Measurements from ENCODE around the gene CNKSR3.

CNKSR3 gene

GRCh38 chr6:154478021-154478700 lies 32.3 kb downstream of the CNKSR3 start:
- Histone ChIP-seq H3K9me3 (ENCODE audit: insufficient read depth, low read length, severe bottlenecking) (no peaks in the 10 kb centered on the region), H3K4me2 (ENCODE audit: insufficient read depth, low read length) (no peak overlapping the region), H3K27me3 (ENCODE audit: insufficient read depth, low read length, poor library complexity) (no peaks in the 10 kb centered on the region), H3K27ac (ENCODE audit: low read length) (no peak overlapping the region), H3K79me2 (ENCODE audit: insufficient read depth, low read length) (no peaks in the 10 kb centered on the region), H4K20me1 (ENCODE audit: insufficient read depth, low read length) (no peaks in the 10 kb centered on the region), H2AFZ (ENCODE audit: low read depth, low read length) (no peak overlapping the region), H3K4me3 (ENCODE audit: low read depth in 1 of 2, low read length in 2 of 2) (no peak overlapping the region), H3K4me1 (ENCODE audit: insufficient read depth, low read length) (no peaks in the 10 kb centered on the region), H3K36me3 (ENCODE audit: insufficient read depth, low read length) (no peaks in the 10 kb centered on the region), H3K9ac (ENCODE audit: low read depth, low read length) (no peak overlapping the region)
- ATAC-seq (ENCODE audit: insufficient read depth, low read depth): no peak
- DNase-seq: no peak
- TF ChIP-seq CTCF (IDR thresholded peaks at IDR 0.05; ENCODE audit: borderline replicate concordance, extremely low read depth, low read length, poor library complexity, severe bottlenecking) (no peak), EZH2 (IDR thresholded peaks at IDR 0.05; ENCODE audit: borderline replicate concordance, low read depth, low read length, severe bottlenecking) (no peak)

GRCh38 chr6:154476494-154476893 lies 34.0 kb downstream of the CNKSR3 start:
- no peak overlapping the region for H3K27ac ChIP-seq (ENCODE audit: low read length)
- H3K79me2 ChIP-seq (ENCODE audit: insufficient read depth, low read length): no peaks in the 10 kb centered on the region
- H3K36me3 ChIP-seq (ENCODE audit: insufficient read depth, low read length): no peaks in the 10 kb centered on the region
- H3K4me2 ChIP-seq (ENCODE audit: insufficient read depth, low read length): no peak overlapping the region
- DNase-seq: no peak
- TF ChIP-seq CTCF (IDR thresholded peaks at IDR 0.05; ENCODE audit: borderline replicate concordance, extremely low read depth, low read length, poor library complexity, severe bottlenecking) (no peak), EZH2 (IDR thresholded peaks at IDR 0.05; ENCODE audit: borderline replicate concordance, low read depth, low read length, severe bottlenecking) (no peak)
- H3K9ac ChIP-seq (ENCODE audit: low read depth, low read length): no peak overlapping the region
- no peak overlapping the region for H3K4me3 ChIP-seq (ENCODE audit: low read depth in 1 of 2, low read length in 2 of 2)
- no peak overlapping the region for H2AFZ ChIP-seq (ENCODE audit: low read depth, low read length)
- no peak for ATAC-seq (ENCODE audit: insufficient read depth, low read depth)
- no peaks in the 10 kb centered on the region for H3K4me1 ChIP-seq (ENCODE audit: insufficient read depth, low read length)
- no peaks in the 10 kb centered on the region for H3K9me3 ChIP-seq (ENCODE audit: insufficient read depth, low read length, severe bottlenecking)
- H4K20me1 ChIP-seq (ENCODE audit: insufficient read depth, low read length): no peaks in the 10 kb centered on the region
- no peaks in the 10 kb centered on the region for H3K27me3 ChIP-seq (ENCODE audit: insufficient read depth, low read length, poor library complexity)

GRCh38 chr6:154474648-154475428 lies 35.6 kb downstream of the CNKSR3 start:
- Histone ChIP-seq H3K27ac (ENCODE audit: low read length) (no peak overlapping the region), H3K27me3 (ENCODE audit: insufficient read depth, low read length, poor library complexity) (no peaks in the 10 kb centered on the region), H3K4me3 (ENCODE audit: low read depth in 1 of 2, low read length in 2 of 2) (no peak overlapping the region), H3K9ac (ENCODE audit: low read depth, low read length) (no peak overlapping the region), H3K4me1 (ENCODE audit: insufficient read depth, low read length) (no peaks in the 10 kb centered on the region), H3K79me2 (ENCODE audit: insufficient read depth, low read length) (no peaks in the 10 kb centered on the region), H2AFZ (ENCODE audit: low read depth, low read length) (no peak overlapping the region), H3K4me2 (ENCODE audit: insufficient read depth, low read length) (no peak overlapping the region), H4K20me1 (ENCODE audit: insufficient read depth, low read length) (no peaks in the 10 kb centered on the region), H3K36me3 (ENCODE audit: insufficient read depth, low read length) (no peaks in the 10 kb centered on the region), H3K9me3 (ENCODE audit: insufficient read depth, low read length, severe bottlenecking) (no peaks in the 10 kb centered on the region)
- DNase-seq: no peak
- no peak for TF ChIP-seq CTCF (IDR thresholded peaks at IDR 0.05; ENCODE audit: borderline replicate concordance, extremely low read depth, low read length, poor library complexity, severe bottlenecking)
- TF ChIP-seq EZH2 (IDR thresholded peaks at IDR 0.05; ENCODE audit: borderline replicate concordance, low read depth, low read length, severe bottlenecking): no peak
- ATAC-seq (ENCODE audit: insufficient read depth, low read depth): no peak

All from DND-41 (cell line).